CD4-positive, alpha-beta T cell treated with Interleukin-17A for 1 hour (primary cell): ENCODE measurements around the gene IGSF23.
"Not testable (repeated sequence)": the region's sequence is repeated elsewhere in the genome, so short reads cannot be mapped to it uniquely, and the experiment has no call there.

Experiments
- DNase-seq: peaks from one replicate; pipeline ENCODE4 v3.0.0-alpha.2; 2020

The IGSF23 gene

GRCh38 chr19:44614313-44614712, 950 bp downstream of the IGSF23 start:
- DNase-seq: no peak

- no peak for DNase-seq
These were observed 2.5 kb downstream of the IGSF23 start for GRCh38 chr19:44615863-44616247.

- DNase-seq: no peak
These were observed 3.9 kb downstream of the IGSF23 start for GRCh38 chr19:44617110-44617880.

GRCh38 chr19:44618640-44619357, 5.4 kb downstream of the IGSF23 start:
- no peak for DNase-seq

- no peak for DNase-seq
These were observed 7.3 kb downstream of the IGSF23 start for GRCh38 chr19:44620667-44621066.

- DNase-seq: no peak
These were observed 8.0 kb downstream of the IGSF23 start for GRCh38 chr19:44621367-44621766.

- no peak for DNase-seq
These were observed 9.7 kb downstream of the IGSF23 start for GRCh38 chr19:44623080-44623479.

GRCh38 chr19:44623626-44624025, 10.3 kb downstream of the IGSF23 start:
- DNase-seq: no peak

GRCh38 chr19:44624840-44625354, 11.5 kb downstream of the IGSF23 start:
- no peak for DNase-seq

GRCh38 chr19:44625637-44626036, 12.3 kb downstream of the IGSF23 start:
- DNase-seq: not testable (repeated sequence)

GRCh38 chr19:44626048-44626624, 12.8 kb downstream of the IGSF23 start:
- no peak for DNase-seq

- no peak for DNase-seq
These were observed 14.3 kb downstream of the IGSF23 start for GRCh38 chr19:44627631-44628030.

- DNase-seq: no peak
These were observed 15.4 kb downstream of the IGSF23 start for GRCh38 chr19:44628793-44629192.

GRCh38 chr19:44631611-44632010, 18.2 kb downstream of the IGSF23 start:
- not testable (repeated sequence) for DNase-seq

- not testable (repeated sequence) for DNase-seq
These were observed 20.7 kb downstream of the IGSF23 start for GRCh38 chr19:44634058-44634457.

- DNase-seq: no peak
These were observed 21.4 kb downstream of the IGSF23 start for GRCh38 chr19:44634785-44635184.

GRCh38 chr19:44635581-44636438, 22.4 kb downstream of the IGSF23 start:
- DNase-seq: no peak

- DNase-seq: no peak
These were observed 23.4 kb downstream of the IGSF23 start for GRCh38 chr19:44636439-44637389.

GRCh38 chr19:44637390-44637764, 24.0 kb downstream of the IGSF23 start:
- no peak for DNase-seq

GRCh38 chr19:44640518-44640917, 27.2 kb downstream of the IGSF23 start:
- DNase-seq: no peak

GRCh38 chr19:44641501-44642265, 28.3 kb downstream of the IGSF23 start:
- DNase-seq: no peak
